Hematopoietic multipotent progenitor cell treated with erythropoietin and hydrocortisone succinate and interleukin-3 and kit ligand, for 15 days (in vitro differentiated cells): ENCODE measurements around the gene ZNF804B.

ENCODE experiments used
- DNase-seq: peaks from one replicate; pipeline ENCODE4 v3.0.0-alpha.2; 2015; ENCODE audit warnings: low spot score

ZNF804B gene

DNA sequence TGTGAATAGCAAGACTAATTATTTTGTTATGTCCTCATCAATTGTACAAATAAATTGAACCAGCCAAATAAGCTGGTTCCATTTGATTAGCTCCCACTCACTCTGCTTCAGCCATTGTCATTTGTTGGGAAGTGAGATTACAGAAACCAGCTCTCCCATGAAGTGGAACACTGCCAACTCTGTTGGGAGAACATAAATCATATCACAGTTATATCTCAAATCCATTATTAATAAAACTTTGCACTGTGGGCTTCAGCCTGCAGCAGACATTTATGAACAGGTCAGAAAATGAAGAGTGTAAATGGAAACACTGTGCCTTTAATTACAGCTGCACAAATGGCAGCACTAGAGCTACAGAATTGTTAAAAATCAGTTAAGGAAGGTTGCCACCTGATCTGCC is 82.7 kb downstream of the ZNF804B start:
- no peak for DNase-seq

DNA sequence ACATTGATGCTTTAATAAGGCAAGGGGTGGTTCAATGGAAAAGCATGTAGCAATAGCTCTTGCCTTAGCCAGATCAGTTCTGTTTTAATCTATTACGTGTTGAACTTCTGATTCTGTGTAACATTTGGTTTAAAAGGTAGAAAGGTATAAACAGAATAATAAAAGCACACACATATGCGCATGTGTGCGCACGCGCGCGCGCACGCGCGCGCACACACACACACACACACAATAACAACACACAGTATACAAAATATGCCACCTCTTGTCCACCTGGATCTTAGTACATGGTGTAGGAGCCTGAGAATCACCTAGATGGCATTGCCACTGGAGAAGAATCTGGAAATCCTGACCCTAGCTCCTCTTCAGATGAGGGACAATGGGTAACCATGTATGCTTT is 85.6 kb downstream of the ZNF804B start:
- no peak for DNase-seq

DNA sequence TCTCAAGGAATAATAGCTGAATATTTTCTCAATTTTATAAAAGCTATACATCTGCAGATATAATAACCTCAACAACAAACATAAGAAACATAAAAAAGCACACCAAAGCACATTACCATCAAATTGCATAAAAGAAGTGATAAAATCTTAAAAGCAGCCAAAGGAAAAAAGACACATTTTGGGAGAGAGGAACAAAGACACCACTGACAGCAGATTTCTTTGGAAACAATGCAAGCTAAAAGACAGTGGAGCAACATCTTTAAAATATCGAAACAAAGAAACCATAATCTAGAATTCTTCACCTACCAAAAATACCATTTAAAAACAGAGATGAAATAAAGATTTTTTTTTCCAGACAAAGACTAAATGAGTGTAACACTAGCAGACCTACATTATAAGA is 91.7 kb downstream of the ZNF804B start:
- no peak for DNase-seq

DNA sequence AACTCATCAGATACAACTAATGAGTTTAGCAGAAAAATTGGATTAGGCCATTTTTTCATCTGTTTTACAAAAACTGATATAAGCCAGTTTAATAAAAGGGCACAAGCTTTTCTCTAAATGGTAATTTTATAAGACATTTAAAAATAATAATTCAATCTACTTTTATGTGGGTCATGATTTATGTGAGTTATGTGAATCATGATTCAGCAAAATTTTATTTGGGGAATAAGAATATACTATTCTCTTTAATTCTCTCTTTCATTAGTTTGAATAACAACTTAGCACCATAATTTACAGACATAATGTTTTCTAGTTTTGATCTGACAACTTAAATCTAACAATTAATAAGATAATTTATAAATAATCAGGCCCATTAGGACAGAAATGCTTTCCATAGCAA is 99.8 kb downstream of the ZNF804B start:
- no peak for DNase-seq

DNA sequence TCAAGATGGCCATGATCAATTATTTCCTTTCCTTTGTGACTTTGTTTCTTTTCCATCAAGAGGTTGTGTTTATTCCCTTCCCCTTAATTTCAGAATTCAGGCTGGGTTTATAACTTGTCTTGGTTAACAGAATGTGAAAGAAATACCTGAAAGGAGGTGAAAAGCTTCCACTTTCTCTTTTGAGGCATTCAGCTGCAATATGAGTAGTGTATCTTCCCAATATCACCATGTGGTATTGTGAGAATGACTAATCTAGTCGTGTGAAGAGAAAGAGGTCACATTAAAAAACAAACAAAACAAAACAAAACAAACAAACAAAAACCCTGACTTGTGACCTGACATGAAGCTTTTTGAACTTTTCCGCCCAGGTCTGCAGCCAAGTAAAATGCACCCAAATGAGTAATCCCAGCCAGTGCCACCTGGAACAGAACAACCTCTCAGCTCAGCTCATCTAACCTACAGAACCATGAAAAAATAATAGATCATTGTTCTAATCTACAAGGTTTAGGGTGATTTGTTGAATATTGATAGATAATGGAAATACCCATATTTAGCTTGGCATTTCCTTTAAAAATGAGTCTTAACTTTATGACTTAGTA is 106.9 kb downstream of the ZNF804B start:
- DNase-seq, result no peak

DNA sequence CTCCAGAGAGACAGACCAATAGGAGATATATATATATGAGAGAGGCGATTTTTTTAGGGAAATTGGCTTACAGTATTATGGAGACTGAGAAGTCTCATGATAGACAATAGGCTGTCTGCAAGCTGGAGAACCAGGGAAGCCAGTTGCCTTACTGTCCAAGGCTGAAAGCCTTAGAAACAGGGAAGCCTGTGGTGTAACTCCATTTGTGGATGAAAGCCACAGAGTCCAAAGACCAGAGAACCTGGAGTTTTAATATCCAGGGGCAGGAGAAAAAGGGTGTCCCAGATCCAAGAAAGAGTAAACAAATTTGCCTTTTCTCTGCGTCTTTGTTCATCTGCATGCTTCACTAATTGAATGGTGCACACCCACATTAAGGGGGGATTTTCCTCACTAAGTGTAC is 107.7 kb downstream of the ZNF804B start:
- no peak for DNase-seq

DNA sequence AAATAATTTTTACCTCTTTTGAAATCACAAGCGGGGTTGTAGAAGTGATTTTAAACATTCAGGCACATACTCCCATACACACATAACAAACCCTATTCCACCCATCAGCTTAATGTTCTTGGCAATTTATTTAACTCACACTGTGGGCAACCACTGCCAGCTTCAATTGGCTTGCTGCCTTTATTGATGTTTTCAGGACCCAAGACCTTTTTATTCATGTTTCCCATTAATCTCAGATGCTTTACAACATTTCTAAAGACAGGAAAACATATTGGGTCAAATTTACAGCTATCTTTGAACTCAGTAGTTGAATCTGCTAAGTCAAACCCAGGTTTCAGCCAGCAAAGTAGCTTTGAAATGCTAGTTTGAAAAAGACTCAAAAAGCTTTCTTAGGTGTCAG is 109.0 kb downstream of the ZNF804B start:
- DNase-seq, result no peak

DNA sequence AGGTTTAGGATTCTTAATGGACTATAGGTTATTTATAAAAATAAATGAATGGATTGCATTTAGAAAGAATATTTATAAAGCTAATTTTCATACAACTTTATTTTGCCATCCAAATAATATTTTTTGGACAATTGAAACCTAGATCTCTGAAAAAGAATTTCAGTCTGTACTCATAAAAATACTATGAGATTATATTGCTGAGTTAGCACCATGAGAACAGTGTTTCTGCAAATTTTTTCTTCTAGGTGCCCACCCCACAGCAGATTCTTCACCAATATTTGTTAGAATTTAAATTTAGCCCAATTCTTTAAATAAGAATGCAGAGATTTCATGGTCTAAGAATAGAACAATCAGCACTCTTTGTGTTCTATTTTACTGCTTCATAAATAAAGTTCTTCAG is 121.6 kb downstream of the ZNF804B start:
- no peak for DNase-seq

DNA sequence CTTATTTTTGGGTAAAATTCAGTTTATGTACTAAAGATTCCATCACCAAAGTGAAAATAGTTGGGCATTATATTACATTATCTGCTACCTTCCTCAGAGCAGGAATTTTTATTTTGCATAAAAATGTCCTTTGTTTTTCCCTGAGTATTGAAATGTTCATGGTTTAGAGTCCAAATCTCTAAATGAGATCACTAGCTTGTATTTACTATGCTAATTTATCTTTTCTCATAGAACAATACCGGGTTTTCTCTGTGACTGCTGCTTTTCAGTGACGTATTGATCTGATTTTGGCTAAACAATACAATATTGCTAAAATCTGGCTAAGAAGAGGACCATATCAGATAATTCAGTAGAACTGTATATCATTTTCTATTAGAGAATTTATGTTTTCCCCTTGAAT is 125.6 kb downstream of the ZNF804B start:
- DNase-seq, result no peak

DNA sequence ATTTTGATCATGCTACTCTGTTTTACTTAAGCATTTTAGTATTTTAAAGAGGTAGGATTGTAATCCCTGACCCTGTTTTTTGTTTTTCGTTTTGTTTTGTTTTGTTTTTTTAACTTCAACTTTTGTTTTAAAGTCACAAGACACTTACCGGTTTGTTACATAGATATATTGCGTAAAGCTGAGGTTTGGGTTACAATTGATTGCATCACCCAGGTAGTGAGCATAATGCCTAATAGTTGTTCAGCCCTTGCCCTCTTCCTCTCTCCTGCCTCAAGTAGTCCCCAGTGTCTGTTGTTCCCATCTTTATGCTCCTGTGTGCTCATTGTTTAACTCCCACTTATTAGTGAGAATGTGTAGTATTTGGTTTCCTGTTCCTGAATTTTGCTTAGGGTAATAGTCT is 129.2 kb downstream of the ZNF804B start:
- no peak for DNase-seq

DNA sequence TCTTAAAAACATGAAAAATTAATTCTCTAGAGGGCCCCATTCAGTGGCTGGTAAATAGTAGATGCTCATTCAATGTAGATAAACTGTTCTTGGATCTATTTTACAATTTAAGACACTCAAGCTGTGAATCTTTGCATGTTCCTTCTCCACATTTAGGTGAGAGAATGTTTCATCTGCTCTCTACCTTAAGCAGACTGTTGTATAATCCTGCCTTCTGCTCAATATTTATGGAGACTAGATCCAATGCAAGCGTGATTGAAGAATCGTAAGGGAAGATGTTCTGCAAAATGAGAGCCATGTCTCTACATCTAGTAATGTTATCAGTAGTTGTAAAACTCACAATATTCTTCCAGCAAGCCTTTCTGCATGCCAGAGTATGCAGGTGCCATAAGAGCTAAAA is 151.0 kb downstream of the ZNF804B start:
- no peak for DNase-seq

DNA sequence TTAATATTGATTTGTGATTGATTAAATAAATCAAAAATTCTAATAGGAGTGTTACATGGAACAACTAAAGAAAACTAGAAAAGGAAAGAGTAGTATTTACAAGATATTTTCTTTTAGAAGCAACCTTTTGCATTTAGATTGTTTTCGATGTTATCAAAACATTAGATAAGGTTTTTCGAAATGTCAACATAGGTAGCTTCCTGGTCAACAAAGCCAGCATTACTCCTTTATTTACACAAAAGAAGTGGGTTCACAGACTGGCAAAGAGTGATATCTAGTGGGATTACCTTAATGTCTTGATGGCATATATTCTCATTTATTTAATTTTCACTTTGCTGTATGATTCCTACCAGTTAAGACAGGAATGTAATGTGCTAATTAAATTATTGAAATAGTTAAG is 153.4 kb downstream of the ZNF804B start:
- DNase-seq, result no peak

DNA sequence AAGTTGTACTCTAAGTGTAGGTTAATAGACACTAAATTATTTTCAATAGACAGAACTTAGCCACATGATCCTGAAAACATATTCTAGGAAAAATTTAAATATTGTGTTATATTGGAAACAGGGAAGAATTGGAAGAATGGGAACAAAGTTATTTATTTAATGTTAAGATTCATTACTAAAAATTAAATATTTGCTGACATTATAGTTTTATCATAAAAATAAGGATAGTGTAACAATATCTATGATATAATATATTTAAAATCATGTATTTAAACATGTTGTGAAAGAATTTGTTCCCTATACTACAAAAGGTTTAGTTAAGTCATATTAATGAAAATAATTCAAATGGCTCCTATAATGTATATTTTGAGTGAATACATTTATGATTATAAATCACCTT is 156.1 kb downstream of the ZNF804B start:
- DNase-seq, result no peak

DNA sequence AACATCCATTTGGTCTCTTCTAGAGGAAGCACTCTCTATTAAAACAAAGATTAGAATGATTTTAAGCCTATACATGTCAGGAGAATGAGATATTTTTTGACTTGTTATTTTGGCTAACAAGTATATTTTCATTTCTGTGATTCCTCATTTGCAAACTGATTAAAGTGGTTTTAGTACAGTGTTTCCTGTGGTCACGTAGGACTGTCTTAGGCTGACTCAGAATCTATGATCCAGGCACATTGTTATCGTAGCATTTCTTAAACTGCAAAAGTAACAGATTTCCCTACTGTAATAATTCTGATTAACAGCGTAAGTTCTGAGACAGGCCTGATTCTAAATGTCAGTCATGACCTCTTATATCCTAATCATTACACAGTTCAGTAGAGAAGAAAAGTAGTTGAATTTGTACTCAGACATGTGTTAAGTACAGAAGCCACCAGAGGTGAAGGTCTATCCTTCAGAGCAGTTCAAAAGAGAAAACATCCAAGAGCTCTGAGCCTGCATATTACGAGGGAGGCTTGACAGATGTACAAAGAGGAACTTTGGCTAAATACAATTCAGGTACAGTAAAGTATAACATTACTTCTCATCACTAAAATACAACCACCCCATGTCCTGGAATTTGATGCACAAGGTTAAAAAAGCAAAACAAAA is 160.1 kb downstream of the ZNF804B start:
- no peak for DNase-seq

DNA sequence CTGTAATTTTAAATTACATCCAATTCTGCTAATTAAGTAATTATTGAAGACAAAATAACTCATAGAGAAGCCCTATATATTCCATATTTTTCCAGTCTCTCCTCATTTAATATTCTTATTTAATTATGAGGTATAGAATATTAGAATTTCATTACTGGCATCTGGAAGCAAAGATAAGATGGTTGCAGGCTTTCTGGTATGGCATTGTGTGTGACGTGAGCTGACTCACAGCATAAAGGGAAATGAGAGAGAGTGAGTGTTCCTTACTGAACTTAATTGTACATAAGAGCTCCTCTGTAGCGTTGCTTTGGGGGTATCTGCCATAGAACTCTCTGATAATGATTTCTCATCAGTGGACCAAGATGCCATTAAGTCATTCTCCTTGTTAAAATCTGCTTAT is 163.4 kb downstream of the ZNF804B start:
- DNase-seq, result no peak

DNA sequence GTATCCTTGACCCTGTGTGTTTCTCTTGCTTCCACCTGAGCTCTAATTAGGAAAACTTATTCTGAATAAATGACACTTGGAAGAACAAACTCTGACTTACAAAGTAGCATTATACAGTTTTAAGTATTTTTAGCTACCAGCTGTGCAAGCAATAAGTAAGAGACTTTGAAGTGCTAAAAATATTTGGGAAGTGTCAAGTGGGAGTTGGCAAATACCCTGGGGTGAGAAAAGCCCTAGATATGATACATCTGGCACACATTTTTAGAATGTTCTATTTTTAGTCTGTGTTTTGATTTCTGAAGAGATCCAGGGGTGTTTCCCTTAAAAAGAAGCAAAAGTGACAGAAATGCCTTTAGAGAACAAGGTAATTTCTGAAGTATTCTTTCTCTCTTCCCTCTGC is 168.8 kb downstream of the ZNF804B start:
- no peak for DNase-seq

DNA sequence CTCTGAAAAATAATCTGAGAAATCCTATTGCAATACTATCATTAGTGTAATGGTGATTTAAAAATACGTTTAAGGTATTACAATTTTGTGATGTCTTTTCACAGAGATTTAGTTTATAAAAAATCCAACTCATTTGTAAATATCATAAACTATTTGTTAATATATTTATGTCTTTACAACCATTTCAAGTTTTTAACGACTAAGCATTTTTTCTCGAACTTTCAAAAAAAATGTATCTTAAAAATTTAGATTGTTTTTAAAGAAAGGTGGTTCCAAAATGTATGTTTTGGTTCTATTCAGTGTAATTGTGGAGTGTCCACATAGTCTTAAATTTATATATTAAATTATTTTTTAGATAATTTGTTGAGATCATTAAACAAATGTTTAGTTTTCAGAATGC is 170.2 kb downstream of the ZNF804B start:
- DNase-seq, result no peak

DNA sequence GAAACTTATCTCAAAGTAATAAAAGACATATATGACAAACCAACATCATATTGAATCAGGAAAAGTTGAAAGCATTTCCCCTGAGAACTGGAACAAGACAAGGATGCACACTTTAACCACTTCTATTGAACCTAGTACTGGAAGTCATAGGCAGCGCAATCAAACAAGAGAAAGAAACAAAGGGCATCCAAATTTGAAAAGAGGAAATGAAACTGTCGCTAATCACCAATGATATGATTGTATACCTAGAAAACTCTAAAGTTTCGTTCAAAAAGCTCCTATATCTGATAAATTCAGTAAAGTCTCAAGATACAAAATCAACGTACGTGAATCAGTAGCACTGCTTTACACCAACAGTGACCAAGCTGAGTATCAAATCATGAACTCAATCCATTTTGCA is 173.8 kb downstream of the ZNF804B start:
- DNase-seq, result no peak

DNA sequence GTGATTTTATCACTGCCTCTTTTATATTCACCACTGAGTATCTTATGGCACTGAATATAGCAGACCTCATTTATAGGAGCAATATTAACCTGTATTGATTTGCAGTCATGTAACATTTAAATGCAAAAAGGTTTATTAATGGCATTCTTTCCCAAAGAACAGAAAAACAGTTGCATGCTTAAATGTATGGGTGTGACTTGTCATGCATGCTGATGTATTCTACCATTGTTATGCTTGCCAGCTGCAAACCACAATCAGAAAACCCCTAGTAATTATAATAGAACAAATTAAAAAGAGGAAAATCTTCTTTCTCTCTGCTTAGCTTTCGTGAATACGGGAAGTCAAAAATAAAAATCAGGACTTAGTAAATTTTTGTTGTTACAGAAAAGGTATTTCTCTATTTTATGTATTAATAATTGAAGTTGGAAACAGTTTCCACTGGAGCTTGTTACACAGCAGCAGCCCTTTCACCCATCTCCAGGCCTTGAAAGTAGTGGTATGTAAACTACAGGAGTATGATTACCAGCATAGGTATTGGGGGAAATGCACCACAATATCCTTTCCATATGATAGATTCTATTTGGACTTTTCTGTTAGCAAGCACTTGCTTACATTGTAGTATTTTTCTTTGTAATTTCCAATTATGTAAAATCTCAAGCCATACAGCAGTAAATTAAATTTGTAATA is 183.5 kb downstream of the ZNF804B start:
- DNase-seq, result no peak

DNA sequence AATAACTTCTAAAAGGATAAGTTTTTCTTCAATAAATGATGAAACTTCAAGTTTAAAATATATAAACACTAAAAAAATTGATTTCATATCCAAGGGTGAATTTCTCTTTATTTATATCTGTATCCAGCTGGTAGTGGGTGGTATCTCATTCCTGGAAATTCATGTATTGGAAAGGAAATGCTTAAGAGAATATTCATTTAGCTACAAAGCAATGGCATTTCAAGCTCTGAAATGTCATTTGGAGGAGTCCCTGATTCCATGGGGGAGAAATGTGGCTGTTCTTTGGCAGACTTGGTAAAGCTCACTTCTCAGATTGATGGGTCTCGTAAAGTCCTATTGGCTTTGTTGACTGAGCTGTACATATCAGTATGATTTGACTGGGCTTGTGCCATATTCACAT is 192.3 kb downstream of the ZNF804B start:
- DNase-seq, result no peak

DNA sequence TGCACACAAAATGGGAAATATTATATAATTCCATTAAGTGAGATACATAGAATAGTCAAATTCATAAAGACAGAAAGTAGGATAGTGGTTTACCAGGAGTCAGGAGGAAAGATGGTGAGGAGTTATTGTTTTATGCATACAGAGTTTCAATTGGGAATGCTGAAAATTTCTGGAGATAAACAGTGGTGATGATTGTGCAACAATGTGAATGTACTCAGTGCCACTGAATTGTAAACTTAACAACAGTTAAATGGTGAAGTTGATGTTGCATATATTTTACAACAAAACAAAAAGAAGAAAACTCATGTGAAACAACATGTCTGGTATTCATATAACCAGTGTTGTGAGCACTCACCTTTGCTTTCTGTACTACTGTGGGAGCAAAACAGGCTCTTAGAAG is 204.9 kb downstream of the ZNF804B start:
- DNase-seq, result no peak

DNA sequence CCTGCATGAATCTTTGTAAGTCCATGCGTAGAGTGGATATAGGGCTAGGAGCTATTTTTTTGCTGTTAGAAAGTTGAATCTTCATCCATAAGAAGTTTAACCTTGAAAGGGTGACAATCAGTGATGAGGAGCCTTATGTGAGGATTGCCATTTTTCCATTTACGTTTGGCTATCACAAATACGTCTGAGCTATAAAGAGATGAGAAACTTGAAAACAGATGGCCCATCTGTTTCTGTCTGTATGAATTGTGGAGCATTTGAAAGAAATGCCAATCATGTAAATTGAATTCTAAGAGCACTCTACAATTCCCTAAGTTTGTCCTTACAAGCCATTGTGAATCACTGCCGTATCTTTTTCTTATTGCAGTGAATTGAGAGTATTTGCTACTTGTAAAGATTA is 205.9 kb downstream of the ZNF804B start:
- no peak for DNase-seq

DNA sequence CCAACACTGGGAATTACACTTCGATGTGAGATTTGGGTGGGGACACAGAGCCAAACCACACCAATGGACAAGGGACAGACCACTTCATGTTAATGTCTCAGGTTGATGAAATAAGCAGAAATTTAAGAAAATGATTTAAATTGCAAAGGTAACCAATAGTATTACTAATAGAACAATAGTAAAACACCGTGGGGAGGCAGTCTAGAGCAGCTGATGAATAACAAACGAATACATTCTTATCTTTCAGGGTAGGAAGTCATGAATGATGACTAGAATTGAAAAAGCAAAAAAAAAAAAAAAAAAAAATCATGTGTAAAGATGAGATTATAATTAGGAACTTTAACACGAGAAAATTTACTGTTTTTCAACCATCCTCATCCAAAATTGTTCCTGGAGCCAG is 207.9 kb downstream of the ZNF804B start:
- DNase-seq, result no peak

DNA sequence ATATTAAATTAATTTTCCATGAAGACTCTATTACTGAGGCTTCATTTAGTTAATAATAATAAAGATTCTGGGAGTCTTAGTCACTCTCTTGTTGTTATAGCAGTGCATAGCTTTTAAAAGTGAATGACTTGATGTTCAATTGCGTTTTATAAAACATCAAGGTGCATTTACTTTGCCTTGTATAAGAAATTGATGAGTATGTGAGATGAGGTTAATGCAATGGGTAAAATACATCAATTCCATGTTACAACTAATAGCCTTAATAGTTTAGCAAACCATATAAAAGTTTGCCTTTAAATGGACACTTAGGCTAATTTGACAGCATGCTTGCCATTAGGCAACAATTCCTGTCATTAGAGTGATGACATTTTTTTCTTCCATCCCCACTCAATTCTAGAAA is 209.7 kb downstream of the ZNF804B start:
- no peak for DNase-seq
